Measurements from ENCODE around the gene GOLT1A. TPM values are rescaled to one million over a fixed set of nuclear protein-coding genes. Genes with fewer than 3 reads are reported as not detected.

Gene GOLT1A
- total and polyA plus RNA-seq, 2 donors (not counting 1 experiment from before 2014, with no cell fraction given), result not detected

DNA sequence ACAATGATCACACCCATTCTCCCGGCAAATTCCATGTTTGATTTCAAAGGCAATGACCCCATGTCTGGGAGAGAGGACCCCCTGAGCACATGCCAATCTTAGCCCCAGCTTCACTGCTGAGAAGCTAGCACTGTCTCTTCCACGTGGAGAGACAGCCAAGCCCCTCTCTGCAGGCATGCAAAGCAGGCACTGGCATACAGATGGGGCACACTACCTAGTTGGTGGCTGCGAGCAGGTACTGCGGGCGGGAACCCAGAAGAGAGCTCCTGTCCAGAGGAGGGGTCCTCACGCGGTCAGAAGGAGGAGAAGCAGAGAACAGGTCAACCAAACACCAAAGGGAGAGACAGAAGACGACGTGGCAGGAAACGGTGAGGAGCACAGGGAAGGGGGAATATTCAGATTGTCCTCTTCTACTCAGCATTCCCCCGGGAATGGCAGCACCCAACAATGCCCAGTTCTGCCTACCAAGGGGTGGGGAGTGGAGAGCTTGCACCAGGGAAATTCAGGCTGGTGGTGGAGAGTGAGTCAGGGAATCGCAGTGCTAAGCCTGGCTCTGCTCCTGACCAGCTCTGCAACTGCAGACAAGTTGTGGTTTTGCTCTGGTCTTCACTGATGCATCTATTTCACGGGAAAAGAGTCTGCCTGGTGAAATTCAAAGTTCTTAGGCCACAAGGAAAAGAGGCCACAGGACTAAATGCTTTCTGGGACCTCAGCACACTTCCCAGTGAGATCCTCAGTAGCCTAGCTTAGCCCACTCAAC lies 48.1 kb upstream of the GOLT1A start:
- H3K9me3 Mint-ChIP-seq (ENCODE audit: insufficient read depth), result no peaks in the 10 kb centered on the region
- TF ChIP-seq EZH2 (IDR thresholded peaks at IDR 0.05; ENCODE audit: borderline replicate concordance, insufficient read depth, low read depth, low read length, poor library complexity, severe bottlenecking), result no peak
- TF ChIP-seq, protein P1, sequence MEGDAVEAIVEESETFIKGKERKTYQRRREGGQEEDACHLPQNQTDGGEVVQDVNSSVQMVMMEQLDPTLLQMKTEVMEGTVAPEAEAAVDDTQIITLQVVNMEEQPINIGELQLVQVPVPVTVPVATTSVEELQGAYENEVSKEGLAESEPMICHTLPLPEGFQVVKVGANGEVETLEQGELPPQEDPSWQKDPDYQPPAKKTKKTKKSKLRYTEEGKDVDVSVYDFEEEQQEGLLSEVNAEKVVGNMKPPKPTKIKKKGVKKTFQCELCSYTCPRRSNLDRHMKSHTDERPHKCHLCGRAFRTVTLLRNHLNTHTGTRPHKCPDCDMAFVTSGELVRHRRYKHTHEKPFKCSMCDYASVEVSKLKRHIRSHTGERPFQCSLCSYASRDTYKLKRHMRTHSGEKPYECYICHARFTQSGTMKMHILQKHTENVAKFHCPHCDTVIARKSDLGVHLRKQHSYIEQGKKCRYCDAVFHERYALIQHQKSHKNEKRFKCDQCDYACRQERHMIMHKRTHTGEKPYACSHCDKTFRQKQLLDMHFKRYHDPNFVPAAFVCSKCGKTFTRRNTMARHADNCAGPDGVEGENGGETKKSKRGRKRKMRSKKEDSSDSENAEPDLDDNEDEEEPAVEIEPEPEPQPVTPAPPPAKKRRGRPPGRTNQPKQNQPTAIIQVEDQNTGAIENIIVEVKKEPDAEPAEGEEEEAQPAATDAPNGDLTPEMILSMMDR (IDR thresholded peaks at IDR 0.05), result no peak
- H3K27ac ChIP-seq (ENCODE audit: low read length in 2 of 2), result no peak overlapping the region
- DNase-seq (no peak), ATAC-seq (ENCODE audit: low read depth) (no peak)
- no peak overlapping the region for H2AFZ ChIP-seq (ENCODE audit: insufficient read depth, low read depth, low read length, poor library complexity, severe bottlenecking)
- no peaks in the 10 kb centered on the region for H4K20me1 ChIP-seq (ENCODE audit: control insufficient read depth, insufficient read depth, low read length, poor library complexity, severe bottlenecking)
- no peaks in the 10 kb centered on the region for H3K27me3 ChIP-seq (replicated peaks in 1 of 4; ENCODE audit: control extremely low read depth in 1 of 4, control insufficient read depth in 3 of 4, insufficient read depth in 4 of 4, low read length in 3 of 4)
- no peak overlapping the region for H3K27ac Mint-ChIP-seq
- no peaks in the 10 kb centered on the region for H3K4me1 ChIP-seq (ENCODE audit: control insufficient read depth in 2 of 2, insufficient read depth in 2 of 2, low read length in 2 of 2)
- 78% methylated on average over 7 of the region's 13 CpGs for WGBS (ENCODE audit: insufficient coverage)
- no peak overlapping the region for H3K9ac ChIP-seq (ENCODE audit: low read length)
- H3K4me2 ChIP-seq (replicated peaks; ENCODE audit: low read depth, low read length, poor library complexity, severe bottlenecking), result no peak overlapping the region
- H3K36me3 ChIP-seq (replicated peaks in 1 of 2; ENCODE audit: control extremely low read depth in 1 of 2, control insufficient read depth in 1 of 2, extremely low read depth in 1 of 2, insufficient read depth in 2 of 2, low read length in 1 of 2), result no peaks in the 10 kb centered on the region
- no peaks in the 10 kb centered on the region for H3K79me2 ChIP-seq (ENCODE audit: control insufficient read depth, insufficient read depth, low read length)
- intact Hi-C loops (cut with micrococcal nuclease), result no loop called here
- CTCF ChIA-PET, result no interaction called here
- POLR2A ChIA-PET, result no interaction called here
- H3K4me3 Mint-ChIP-seq, result no peak overlapping the region
- H3K27me3 Mint-ChIP-seq, result peaks cover 16% of the 10 kb centered on the region
- no peaks in the 10 kb centered on the region for H3K4me1 Mint-ChIP-seq
- no peaks in the 10 kb centered on the region for H3K9me3 ChIP-seq (ENCODE audit: control extremely low read depth in 1 of 3, control insufficient read depth in 2 of 3, insufficient read depth in 1 of 3, low read length in 2 of 3)
- no peak overlapping the region for H3K4me3 ChIP-seq (ENCODE audit: control extremely low read depth in 1 of 5, extremely low read depth in 1 of 5, insufficient read depth in 1 of 5, low read depth in 2 of 5, low read length in 4 of 5)

GRCh38 chr1:204261266-204261665 lies 47.5 kb upstream of the GOLT1A start:
- Histone ChIP-seq H3K9me3 (ENCODE audit: control extremely low read depth in 1 of 3, control insufficient read depth in 2 of 3, insufficient read depth in 1 of 3, low read length in 2 of 3) (no peaks in the 10 kb centered on the region), H3K27me3 (replicated peaks in 1 of 4; ENCODE audit: control extremely low read depth in 1 of 4, control insufficient read depth in 3 of 4, insufficient read depth in 4 of 4, low read length in 3 of 4) (no peaks in the 10 kb centered on the region), H2AFZ (ENCODE audit: insufficient read depth, low read depth, low read length, poor library complexity, severe bottlenecking) (no peak overlapping the region), H4K20me1 (ENCODE audit: control insufficient read depth, insufficient read depth, low read length, poor library complexity, severe bottlenecking) (no peaks in the 10 kb centered on the region), H3K4me2 (replicated peaks; ENCODE audit: low read depth, low read length, poor library complexity, severe bottlenecking) (no peak overlapping the region), H3K79me2 (ENCODE audit: control insufficient read depth, insufficient read depth, low read length) (no peaks in the 10 kb centered on the region), H3K9ac (ENCODE audit: low read length) (no peak overlapping the region), H3K36me3 (replicated peaks in 1 of 2; ENCODE audit: control extremely low read depth in 1 of 2, control insufficient read depth in 1 of 2, extremely low read depth in 1 of 2, insufficient read depth in 2 of 2, low read length in 1 of 2) (no peaks in the 10 kb centered on the region), H3K4me1 (ENCODE audit: control insufficient read depth in 2 of 2, insufficient read depth in 2 of 2, low read length in 2 of 2) (no peaks in the 10 kb centered on the region), H3K27ac (ENCODE audit: low read length in 2 of 2) (no peak overlapping the region), H3K4me3 (ENCODE audit: control extremely low read depth in 1 of 5, extremely low read depth in 1 of 5, insufficient read depth in 1 of 5, low read depth in 2 of 5, low read length in 4 of 5) (no peak overlapping the region)
- Mint-ChIP-seq H3K27me3 (peaks cover 16% of the 10 kb centered on the region), H3K4me3 (no peak overlapping the region), H3K9me3 (ENCODE audit: insufficient read depth) (no peaks in the 10 kb centered on the region), H3K27ac (no peak overlapping the region), H3K4me1 (no peaks in the 10 kb centered on the region)
- POLR2A ChIA-PET, result no interaction called here
- intact Hi-C loops (cut with micrococcal nuclease), result no loop called here
- DNase-seq, result no peak
- no peak for ATAC-seq (ENCODE audit: low read depth)
- no peak for TF ChIP-seq EZH2 (IDR thresholded peaks at IDR 0.05; ENCODE audit: borderline replicate concordance, insufficient read depth, low read depth, low read length, poor library complexity, severe bottlenecking)
- TF ChIP-seq, protein P1 (IDR thresholded peaks at IDR 0.05), result no peak
- 93% methylated on average over 10 of the region's 12 CpGs for WGBS (ENCODE audit: insufficient coverage)
- CTCF ChIA-PET, result no interaction called here
